Lower lobe of right lung (tissue), 2 donors: Measurements from ENCODE around the gene RNF141. TPM values are rescaled to one million over a fixed set of nuclear protein-coding genes. Genes with fewer than 3 reads are reported as not detected.

Experiments
- ATAC-seq, 2 donors: fragments of 200-7000 bp; cut with Tn5 transposase; one replicate each; pipeline ENCODE4 v1.9.1; 2020 to 2022; ENCODE audit warnings: mild to moderate bottlenecking in 2 of 2, moderate library complexity in 2 of 2
- DNase-seq: peaks from one replicate; pipeline ENCODE4 v3.0.0-alpha.2; 2020
- H3K27ac ChIP-seq: fragments of 200-600 bp; one replicate; pipeline ENCODE4 v1.8.0; 2022
- H3K27me3 ChIP-seq: fragments of 200-600 bp; one replicate; pipeline ENCODE4 v1.8.0; 2022; ENCODE audit warnings: low read depth
- H3K36me3 ChIP-seq: fragments of 200-600 bp; one replicate; pipeline ENCODE4 v1.8.0; 2022; ENCODE audit warnings: mild to moderate bottlenecking
- H3K4me1 ChIP-seq: fragments of 200-600 bp; one replicate; pipeline ENCODE4 v1.8.0; 2022
- H3K4me3 ChIP-seq: fragments of 200-600 bp; one replicate; pipeline ENCODE4 v1.8.0; 2022; ENCODE audit warnings: mild to moderate bottlenecking
- H3K9me3 ChIP-seq: fragments of 200-600 bp; one replicate; pipeline ENCODE4 v1.8.0; 2022
- intact Hi-C: fragments of 100-400 bp; cut with DNase I; formaldehyde crosslinking; loops from one replicate; pipeline ENCODE4 v1.11.0; 2022
- total RNA-seq: library from RNA; stranded (reverse); fragmentation: NEBNext Ultra II Directional; extraction: Animal tissue kit (Norgen Biotek cat#: 25700); gene quantifications from one replicate; pipeline ENCODE4 v1.2.1, GENCODE V29; 2021
- TF ChIP-seq, protein P1 (sequence below): fragments of 200-600 bp; IDR thresholded peaks from one replicate; pipeline ENCODE4 v1.8.0; 2022; ENCODE audit warnings: antibody characterized with exemption, mild to moderate bottlenecking
- donor health status: DM: no; HTN: yes; CAD: no; lungs with severe emphysema.

Gene RNF141
- total RNA-seq, 1 donor from 2014 or later, result 55.2 TPM

DNA sequence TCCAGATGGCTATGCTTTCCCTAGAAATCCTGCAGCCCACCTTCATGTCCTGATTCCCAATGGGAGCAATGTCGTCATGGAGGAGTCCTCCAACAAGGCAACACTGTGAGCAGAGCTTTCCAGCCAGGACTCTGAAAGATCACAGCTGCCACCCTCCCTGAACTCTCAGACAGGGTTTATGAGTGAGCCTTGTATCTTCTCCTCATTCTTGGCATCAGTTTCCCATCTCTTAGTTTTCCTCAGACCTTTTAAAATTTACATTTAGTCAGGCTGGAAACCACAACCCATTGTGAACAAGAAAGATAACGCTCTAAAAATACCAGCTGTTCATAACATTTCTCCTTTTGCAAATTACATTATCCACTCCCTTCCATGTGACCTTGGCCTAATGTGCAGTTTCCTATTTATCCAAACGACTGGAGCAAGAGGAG, 43.1 kb upstream of the RNF141 start:
- Histone ChIP-seq H3K4me1 (peaks cover 70% of the 10 kb centered on the region), H3K27ac (no peak overlapping the region), H3K4me3 (no peak overlapping the region), H3K27me3 (no peaks in the 10 kb centered on the region), H3K36me3 (no peaks in the 10 kb centered on the region), H3K9me3 (no peaks in the 10 kb centered on the region)
- DNase-seq, result no peak
- TF ChIP-seq, protein P1, sequence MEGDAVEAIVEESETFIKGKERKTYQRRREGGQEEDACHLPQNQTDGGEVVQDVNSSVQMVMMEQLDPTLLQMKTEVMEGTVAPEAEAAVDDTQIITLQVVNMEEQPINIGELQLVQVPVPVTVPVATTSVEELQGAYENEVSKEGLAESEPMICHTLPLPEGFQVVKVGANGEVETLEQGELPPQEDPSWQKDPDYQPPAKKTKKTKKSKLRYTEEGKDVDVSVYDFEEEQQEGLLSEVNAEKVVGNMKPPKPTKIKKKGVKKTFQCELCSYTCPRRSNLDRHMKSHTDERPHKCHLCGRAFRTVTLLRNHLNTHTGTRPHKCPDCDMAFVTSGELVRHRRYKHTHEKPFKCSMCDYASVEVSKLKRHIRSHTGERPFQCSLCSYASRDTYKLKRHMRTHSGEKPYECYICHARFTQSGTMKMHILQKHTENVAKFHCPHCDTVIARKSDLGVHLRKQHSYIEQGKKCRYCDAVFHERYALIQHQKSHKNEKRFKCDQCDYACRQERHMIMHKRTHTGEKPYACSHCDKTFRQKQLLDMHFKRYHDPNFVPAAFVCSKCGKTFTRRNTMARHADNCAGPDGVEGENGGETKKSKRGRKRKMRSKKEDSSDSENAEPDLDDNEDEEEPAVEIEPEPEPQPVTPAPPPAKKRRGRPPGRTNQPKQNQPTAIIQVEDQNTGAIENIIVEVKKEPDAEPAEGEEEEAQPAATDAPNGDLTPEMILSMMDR, result no peak
- no peak for ATAC-seq
- intact Hi-C loops, result no loop called here

- Histone ChIP-seq H3K4me3 (no peak overlapping the region), H3K4me1 (peaks cover 69% of the 10 kb centered on the region), H3K27ac (peak overlapping the region; percentile 61), H3K27me3 (no peaks in the 10 kb centered on the region), H3K9me3 (no peaks in the 10 kb centered on the region), H3K36me3 (no peaks in the 10 kb centered on the region)
- intact Hi-C loops, result no loop called here
- peak; percentile 69 for DNase-seq
- ATAC-seq, result peak; percentile 66 to 76
- TF ChIP-seq, protein P1, result no peak
Observed at GRCh38 chr11:10581481-10582019, 40.6 kb upstream of the RNF141 start.

DNA sequence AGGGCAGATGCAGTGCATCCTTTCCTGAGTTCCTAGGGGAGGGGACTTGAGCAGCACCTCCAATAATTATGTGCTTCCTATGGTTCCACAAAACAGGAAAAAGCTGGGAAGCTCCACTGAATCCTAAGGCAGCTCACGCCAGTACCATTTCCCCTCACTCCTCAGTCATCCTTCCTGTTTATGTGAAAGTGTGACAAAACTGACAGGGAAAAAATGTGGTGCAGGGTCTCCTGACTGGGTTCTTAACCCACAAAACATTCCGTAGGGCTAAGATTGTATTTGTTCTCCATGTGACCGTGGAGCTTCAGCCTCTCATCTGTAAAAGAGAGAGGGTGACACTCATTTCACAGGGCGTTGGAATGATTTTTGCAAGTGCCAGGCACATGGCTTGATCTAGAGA, 39.6 kb upstream of the RNF141 start:
- Histone ChIP-seq H3K4me1 (peaks cover 68% of the 10 kb centered on the region), H3K36me3 (no peaks in the 10 kb centered on the region), H3K9me3 (no peaks in the 10 kb centered on the region), H3K27ac (peak overlapping the region; percentile 61), H3K27me3 (no peaks in the 10 kb centered on the region), H3K4me3 (no peak overlapping the region)
- DNase-seq (no peak), ATAC-seq (peak; percentile 17 to 26)
- intact Hi-C loops, result no loop called here
- TF ChIP-seq, protein P1, result no peak

- DNase-seq, result no peak
- Histone ChIP-seq H3K4me1 (peaks cover 59% of the 10 kb centered on the region), H3K27ac (peak overlapping the region; percentile 61), H3K27me3 (no peaks in the 10 kb centered on the region), H3K9me3 (no peaks in the 10 kb centered on the region), H3K4me3 (no peak overlapping the region), H3K36me3 (no peaks in the 10 kb centered on the region)
- intact Hi-C loops, result no loop called here
- no peak for ATAC-seq
- TF ChIP-seq, protein P1, result no peak
Observed at GRCh38 chr11:10579700-10580099, 38.7 kb upstream of the RNF141 start.

DNA sequence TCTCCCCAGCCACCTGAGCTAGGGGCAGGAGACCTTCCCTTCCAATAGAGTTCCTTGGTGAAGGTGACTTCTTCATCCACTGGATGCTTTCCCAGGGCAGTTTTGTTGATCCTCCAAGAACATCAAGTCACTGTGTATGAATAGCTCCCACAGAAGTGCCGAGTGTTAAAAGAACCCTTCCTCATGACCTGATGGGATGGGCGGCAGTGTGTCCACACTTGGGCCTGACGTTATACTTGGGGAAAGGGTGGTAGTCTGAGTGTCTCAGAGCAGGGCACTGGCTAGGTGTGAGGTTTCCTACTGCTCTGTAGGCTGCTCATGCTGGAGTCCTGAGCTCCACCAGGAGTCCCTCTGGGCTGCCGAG, 35.0 kb upstream of the RNF141 start:
- TF ChIP-seq, protein P1, result no peak
- intact Hi-C loops, result no loop called here

More for the DNA sequence above, 35.0 kb upstream of the RNF141 start:
- ATAC-seq (no peak), DNase-seq (no peak)
- Histone ChIP-seq H3K4me3 (no peak overlapping the region), H3K36me3 (no peaks in the 10 kb centered on the region), H3K27me3 (no peaks in the 10 kb centered on the region), H3K27ac (no peak overlapping the region), H3K4me1 (peaks cover 22% of the 10 kb centered on the region), H3K9me3 (no peaks in the 10 kb centered on the region)
